GM20000 (cell line): ENCODE measurements around the gene KCNK1.

Experiments
- DNase-seq: peaks from one replicate; pipeline ENCODE4 v3.0.0; 2012; ENCODE audit warnings: low spot score
- TF ChIP-seq, protein P1 (sequence below): IDR thresholded peaks from 2 replicates; pipeline ENCODE4 v1.5.1; 2012; ENCODE audit warnings: mild to moderate bottlenecking, control low read depth; ENCODE audit errors: extremely low read depth, missing control alignments

The KCNK1 gene

GRCh38 chr1:233597489-233597901 is 16.4 kb upstream of the KCNK1 start:
- no peak for DNase-seq
- TF ChIP-seq, protein P1, sequence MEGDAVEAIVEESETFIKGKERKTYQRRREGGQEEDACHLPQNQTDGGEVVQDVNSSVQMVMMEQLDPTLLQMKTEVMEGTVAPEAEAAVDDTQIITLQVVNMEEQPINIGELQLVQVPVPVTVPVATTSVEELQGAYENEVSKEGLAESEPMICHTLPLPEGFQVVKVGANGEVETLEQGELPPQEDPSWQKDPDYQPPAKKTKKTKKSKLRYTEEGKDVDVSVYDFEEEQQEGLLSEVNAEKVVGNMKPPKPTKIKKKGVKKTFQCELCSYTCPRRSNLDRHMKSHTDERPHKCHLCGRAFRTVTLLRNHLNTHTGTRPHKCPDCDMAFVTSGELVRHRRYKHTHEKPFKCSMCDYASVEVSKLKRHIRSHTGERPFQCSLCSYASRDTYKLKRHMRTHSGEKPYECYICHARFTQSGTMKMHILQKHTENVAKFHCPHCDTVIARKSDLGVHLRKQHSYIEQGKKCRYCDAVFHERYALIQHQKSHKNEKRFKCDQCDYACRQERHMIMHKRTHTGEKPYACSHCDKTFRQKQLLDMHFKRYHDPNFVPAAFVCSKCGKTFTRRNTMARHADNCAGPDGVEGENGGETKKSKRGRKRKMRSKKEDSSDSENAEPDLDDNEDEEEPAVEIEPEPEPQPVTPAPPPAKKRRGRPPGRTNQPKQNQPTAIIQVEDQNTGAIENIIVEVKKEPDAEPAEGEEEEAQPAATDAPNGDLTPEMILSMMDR, result no peak

DNA sequence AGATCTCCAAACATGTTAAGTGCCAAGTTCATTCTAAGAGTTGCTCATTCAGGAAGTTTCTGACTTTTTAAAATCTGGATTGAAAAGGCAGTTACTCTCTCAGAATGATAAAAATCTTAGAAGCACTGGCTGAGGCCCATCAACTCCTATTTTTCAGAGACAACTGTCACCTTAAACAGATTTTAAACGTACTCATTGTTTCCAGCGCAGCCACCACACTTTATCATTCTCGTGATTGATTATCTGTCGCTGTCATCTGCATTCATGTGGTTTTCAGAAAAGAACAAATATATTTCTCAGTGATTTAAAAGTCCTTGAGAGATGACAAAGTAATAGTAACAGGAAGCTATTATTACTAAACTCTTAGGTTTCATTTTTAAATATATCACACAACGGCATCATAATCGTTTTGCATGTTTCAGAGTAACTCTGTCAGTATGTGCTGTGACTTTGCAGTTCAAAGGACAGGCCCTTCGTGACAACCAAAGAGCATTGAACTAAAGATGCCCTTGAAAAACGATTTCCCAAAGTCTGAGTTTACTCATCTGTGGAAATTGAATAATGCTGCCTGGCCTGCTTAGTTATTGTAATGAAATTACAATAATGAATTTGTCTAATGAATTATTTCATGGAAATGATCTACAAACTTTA is 14.9 kb upstream of the KCNK1 start:
- peak; percentile 53 for DNase-seq
- TF ChIP-seq, protein P1, result no peak

- no peak for DNase-seq
- TF ChIP-seq, protein P1, result no peak
Measured at GRCh38 chr1:233599542-233600073, 14.3 kb upstream of the KCNK1 start.

GRCh38 chr1:233600488-233600887 is 13.4 kb upstream of the KCNK1 start:
- DNase-seq, result no peak
- TF ChIP-seq, protein P1, result no peak

DNA sequence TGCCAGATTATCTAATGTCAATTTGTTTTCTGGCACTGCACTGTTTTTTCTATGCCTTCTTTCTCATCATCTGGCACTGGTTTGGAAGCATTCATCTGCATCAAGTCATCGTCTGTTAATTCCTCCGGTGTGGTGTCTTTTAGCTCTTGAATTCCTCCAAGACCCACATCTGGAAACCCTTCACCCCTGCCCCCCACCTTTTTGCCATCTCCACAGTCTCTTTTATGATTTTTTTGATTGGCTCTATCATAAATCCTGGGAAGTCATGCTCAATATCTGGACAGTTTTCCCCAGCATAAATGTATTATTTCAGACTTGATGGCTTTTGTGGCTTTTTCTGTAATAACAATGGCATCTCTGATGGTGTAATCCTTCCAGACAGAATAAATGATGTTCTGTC is 10.4 kb upstream of the KCNK1 start:
- TF ChIP-seq, protein P1, result no peak
- DNase-seq, result no peak

DNA sequence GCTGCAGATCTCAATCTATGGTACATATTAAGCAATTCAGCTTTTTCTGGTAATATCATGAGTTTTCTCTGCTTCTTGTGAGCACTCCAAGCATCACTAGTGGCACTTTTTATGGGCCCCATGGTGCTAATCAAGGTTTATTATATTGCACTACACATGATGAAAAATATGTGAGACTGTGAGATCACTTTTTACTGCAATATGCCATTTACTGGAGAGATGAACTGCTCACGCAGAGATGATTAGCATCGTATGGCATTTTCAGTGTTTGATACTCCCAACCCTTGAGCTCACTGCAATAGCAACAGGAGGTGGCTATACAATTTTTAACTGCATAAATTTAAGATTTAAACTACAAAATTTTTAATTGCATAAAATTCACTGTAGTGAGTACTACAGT is 8.7 kb upstream of the KCNK1 start:
- DNase-seq, result no peak
- TF ChIP-seq, protein P1, result no peak

DNA sequence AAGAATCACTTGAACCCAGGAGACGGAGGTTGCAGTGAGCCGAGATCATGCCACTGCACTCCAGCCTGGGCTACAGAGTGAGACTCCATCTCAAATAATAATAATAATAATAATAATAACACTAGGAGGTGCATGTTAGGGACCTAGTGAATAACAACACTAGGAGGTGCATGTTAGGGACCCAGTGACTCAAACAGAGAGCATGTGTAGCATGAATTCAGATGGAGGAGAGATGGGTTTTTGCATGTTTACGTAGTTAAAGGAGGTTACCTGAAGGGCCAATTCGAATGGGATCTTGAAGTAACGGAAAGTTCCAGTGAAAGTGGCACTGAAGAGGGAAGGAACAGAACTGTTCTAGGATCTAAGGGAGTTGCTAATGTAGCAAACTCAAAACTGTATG is 7.1 kb upstream of the KCNK1 start:
- DNase-seq, result no peak
- TF ChIP-seq, protein P1, result no peak
